HG03175 (cell line): ENCODE data around the gene HPX.

Source experiments
- ATAC-seq: cut with Tn5 transposase; IDR thresholded peaks from one replicate; pipeline ENCODE4 v1.9.1; 2021; ENCODE audit warnings: mild to moderate bottlenecking, moderate library complexity; ENCODE audit not compliant: unreplicated experiment

The HPX gene, protein sequence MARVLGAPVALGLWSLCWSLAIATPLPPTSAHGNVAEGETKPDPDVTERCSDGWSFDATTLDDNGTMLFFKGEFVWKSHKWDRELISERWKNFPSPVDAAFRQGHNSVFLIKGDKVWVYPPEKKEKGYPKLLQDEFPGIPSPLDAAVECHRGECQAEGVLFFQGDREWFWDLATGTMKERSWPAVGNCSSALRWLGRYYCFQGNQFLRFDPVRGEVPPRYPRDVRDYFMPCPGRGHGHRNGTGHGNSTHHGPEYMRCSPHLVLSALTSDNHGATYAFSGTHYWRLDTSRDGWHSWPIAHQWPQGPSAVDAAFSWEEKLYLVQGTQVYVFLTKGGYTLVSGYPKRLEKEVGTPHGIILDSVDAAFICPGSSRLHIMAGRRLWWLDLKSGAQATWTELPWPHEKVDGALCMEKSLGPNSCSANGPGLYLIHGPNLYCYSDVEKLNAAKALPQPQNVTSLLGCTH

DNA sequence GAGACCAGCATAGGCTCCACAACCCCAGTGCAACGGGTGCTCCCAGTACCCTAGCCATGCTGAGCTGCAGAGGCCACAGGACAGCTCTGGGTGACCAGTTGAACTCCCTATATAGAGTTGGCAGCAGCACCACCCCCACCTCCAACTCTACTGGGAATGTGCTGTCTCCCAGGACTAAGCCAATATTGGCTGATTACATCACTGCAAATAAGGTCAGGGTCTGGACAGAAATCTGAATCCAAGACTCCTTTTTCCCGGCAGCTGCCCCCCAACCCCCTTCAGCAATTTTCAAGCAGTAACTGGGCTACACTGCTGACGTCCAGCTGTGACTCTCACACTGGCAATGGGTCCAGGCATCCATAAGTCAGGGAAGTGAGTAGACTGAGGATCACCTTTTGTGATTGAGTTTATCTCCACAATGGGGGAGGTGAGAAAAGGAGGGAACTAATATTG, at the start of gene HPX:
TSS of gene HPX (minus strand) at position 82 of the 453 bp plus-strand sequence. CDS start at position 58, 24 bp downstream.
- no peak for ATAC-seq

DNA sequence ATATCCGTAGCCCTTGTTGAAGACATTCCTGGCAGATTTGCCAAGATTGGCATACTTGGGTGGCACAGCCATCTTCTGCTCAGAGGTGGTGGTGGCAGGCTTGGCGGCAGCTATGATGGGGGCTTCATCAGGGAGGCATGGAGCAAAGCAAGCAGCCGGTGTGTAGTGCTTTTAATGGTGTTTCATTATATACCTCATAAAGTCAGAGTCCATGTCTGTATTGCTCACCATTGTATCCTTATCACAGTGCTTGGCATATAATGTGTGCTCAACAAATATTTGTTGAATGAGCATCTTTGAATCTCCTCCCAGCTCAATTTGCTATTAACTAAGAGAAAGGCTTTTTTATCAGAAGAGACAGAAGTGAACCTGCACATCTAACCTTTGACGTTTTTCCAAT, 48.5 kb upstream of the HPX start:
- no peak for ATAC-seq

DNA sequence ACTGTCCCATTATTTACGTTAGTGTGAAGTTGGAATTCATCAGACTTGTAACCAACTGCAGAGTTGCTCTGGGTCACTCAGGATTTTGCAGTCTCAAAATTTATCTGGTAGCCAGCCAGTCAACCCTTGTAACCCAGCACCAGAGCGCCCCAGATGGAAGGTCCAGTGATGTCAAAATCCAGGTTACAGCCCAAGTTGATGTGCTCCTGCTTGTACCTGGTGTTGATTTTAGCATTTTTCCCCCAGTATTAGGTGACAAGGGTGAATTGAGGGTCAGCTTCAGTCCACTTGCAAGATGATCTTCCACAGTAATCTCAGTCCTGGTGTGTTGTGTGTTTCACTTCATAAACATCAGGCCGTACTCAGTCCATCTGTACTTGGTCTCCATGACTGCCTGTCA, 48.0 kb upstream of the HPX start:
- ATAC-seq, result no peak

DNA sequence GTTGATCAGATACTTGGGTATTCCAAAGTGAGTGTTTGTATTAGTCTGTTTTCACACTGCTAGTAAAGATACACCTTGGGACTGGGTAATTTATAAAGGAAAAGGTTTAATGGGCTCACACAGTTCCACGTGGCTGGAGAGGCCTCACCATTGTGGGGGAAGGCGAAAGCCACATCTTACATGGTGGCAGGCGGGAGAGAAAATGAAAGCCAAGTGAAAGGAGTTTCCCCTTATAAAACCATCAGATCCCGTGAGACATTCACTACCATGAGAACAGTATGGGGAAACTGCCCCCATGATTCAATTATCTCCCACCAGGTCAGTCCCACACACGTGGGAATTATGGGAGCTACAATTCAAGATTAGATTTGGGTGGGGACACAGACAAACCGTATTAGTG, 47.6 kb upstream of the HPX start:
- ATAC-seq, result no peak

DNA sequence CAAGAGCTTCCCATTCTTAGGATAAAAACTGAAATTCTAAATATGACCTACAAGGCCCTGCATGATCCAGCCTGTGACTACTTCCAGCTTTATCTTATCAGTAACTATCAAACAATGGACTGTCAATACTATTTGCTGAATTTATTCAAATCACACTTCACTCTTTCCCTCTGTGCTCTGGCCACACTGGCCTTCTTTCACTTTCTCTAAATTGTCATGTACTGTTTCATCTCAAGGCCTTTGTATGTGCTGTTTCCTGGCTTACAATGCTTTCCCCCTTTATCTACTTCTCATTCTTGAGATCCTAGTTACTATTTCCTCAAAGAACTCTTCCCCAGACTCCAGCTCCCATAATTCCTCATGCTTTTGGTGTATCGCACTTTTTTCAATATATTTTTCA, 46.2 kb upstream of the HPX start:
- ATAC-seq, result no peak

DNA sequence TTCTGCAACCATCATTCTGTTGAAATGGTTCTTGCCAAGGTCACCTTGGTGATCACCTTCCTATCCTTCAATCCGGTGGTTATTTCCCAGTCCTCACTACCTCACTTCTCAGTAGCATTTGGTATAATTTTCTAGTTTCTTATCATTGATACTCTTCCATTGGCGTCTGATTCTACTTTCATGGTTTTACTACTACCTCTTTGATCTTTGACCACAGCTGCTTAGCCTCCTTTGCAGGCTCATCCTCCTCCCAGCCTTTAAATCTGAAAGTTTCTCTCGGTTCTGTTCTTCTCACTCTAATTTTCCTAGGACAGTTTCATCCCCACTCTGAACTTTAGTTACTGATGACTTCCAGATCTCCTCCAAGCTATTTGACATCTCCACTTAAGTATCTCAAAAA, 45.5 kb upstream of the HPX start:
- ATAC-seq, result no peak

DNA sequence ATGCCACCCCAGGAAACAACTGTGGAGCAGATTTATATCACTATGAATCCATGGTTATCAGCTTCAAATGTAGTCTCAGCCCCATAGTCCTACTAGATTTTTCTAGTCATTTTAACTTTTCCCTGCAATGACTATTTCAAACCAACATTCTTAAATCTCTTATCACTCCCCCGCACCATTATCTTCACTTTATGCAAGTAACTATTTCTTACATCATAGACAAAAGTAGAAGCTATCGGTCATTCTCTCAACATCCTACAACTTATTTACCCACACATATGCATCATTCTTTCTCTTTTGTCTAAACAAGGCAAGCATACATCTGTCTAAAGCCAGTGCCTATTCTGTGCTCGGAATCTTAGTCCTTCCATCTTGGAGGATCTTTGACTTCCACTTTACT, 44.9 kb upstream of the HPX start:
- no peak for ATAC-seq

DNA sequence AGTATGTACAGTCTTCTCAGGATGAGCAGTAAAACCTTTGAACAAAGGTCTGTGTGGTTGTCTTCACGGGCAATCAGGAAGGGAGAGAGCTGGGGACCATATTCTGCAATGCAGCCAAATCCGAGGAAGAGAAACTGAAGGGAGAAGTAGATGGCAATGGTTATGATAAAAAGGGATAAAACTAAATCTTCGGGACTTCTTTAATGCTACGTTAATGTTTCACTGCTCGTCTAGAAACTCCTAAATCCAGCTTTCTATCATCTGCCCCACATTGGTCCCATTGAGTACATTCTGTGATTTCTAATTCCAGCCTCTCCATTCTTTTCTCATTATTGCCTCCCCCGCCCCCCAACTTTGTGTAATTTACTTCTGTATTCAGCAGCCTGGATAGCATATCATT, 42.2 kb upstream of the HPX start:
- no peak for ATAC-seq

DNA sequence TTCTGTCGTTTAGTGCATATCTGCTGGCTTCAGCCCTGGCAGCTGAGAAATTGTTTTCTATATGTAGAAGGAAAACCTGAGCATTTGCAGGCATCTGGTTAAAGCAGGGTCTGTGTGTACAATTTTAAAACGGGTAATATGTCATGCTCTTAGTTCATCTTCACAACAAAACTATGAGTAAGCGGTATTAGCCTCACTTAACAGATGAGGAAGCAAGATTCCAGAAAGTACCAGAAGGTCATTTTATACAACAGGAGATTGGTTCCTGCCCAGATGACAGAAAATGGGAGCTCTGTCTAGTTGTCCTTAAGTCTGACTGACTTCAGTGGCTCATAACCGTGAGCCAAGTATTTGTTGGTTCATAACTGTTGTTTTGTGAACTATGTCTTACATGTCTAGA, 41.7 kb upstream of the HPX start:
- no peak for ATAC-seq

DNA sequence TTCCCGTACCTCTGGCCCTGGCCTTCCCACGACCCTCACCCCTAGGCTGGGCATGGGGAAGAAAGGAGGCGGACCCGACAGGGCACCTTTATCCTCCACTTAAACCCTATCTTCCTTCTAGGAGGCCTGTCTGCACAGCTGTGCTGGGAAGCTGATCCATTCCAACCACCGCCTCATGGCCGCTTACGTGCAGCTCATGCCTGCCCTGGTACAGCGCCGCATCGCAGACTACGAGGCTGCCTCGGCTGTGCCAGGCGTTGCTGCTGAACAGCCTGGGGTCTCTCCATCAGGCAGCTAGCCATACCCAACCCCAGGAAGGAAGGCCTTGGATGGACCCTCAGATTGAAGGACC, 41.1 kb upstream of the HPX start:
- peak; percentile 4 for ATAC-seq

DNA sequence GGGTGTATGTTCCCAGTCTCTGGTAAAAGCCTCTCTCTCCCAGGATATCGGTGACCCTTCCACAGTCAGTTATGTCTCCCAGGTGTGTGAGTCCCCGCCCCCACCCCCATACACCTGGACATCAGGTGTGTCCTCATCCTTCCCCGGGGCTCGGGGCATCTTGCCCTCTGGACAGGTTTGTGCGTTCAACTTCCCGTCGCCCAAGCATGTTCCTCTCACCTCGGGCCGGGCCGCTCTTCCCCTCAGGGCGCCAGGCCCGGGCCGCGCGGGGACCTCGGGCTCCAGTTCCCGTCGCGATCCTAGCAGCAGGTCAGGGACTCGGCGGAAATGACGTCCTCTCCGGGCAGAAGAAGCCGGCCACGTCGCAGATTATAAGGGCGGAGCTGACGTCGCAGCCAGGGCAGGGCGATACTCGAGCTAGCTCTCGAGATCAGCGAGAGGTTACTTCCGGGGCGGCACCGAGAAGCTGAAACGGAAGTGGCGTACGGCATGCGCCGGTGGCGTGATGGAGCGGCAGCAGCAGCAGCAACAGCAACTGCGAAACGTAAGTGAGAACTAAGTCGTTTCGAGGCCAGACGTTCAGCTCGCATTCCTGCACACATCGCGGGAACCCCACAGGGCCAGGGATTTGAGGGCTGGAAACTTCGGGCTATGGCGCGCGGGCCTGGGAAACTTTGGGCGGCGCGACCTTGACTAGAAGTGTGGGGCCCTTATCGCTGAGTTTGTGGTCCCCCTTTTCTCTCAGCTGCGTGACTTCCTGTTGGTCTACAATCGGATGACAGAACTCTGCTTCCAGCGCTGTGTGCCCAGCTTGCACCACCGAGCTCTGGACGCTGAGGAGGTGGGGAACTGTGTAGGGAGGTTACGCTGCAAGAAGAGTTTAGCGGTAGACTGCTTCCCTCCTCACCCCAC, 40.5 kb upstream of the HPX start, which contains the start of the genes ARFIP2 and TIMM10B:
TSS of gene ARFIP2 (minus strand) at position 320 of the 912 bp plus-strand sequence. CDS start 910 bp downstream, outside the sequence.
TSS of gene TIMM10B (plus strand) at position 490 of the 912 bp plus-strand sequence. CDS start at position 506, 16 bp downstream.
- peak; percentile 99 for ATAC-seq

DNA sequence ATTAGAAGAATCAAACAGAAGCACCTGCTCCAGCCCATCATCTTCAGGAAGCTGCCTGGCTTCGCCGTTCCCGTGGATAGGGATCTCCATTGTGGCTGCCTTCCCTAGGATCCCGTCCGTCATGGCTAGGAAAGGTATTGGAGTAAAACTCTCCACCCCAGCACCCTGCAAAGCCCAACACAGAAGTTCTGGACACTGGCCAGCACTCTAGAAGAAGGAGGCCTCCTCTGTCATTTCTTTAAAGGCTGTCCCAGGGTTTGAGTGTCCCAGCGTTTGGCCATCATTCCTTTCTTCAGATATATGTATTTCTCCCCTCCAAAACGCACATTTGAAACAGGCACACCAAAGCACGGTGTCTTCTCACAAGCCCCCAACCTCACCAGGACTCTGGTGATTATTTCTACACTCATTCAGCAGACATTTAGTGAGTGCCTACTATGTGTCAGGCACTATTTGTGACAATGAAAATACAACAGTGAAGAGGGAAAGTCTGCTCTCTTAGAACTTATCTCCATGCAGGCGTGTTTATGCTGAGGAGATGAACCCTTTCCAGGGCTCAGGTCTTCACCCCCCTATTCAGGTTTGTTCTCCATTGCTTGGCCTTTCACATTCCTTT, 39.6 kb upstream of the HPX start:
- no peak for ATAC-seq

DNA sequence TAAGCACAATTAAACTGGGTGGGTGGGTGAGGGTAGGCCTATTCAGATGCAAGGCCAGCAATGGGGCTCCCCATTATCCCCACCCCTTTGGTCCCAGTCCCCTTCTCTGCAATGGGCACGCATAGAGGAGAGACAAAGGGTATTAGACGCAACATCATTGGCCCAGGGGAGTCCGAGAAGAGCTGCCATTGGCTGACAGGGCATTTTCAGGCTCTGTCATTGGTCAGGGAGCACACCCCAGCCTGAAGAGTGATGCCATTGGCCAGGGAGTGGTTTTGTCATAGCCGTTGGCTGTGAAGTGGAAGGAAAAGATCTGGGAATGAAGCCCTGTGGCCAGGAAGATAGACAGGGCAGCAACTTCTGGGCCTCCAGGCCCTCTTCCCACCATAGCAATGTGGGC, 35.8 kb upstream of the HPX start:
- ATAC-seq, result no peak

DNA sequence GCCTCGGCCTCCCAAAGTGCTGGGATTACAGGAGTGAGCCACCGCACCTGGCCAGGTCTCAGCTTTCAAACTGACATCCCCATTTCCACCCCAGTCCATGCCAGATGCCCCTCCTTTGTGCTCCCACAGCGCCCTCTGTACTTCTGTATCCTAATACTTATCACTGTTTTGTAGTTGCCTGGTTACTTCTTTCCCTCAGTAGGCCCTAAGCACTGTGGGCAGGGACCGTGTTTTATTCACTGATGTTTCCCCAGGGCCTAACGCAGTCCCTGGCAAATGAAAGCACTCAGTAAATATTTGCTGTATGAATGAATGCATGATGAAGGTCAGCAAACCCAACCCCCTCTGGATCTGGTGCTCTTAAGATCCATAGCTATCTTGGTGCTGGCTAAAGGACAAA, 35.1 kb upstream of the HPX start:
- ATAC-seq, result no peak

DNA sequence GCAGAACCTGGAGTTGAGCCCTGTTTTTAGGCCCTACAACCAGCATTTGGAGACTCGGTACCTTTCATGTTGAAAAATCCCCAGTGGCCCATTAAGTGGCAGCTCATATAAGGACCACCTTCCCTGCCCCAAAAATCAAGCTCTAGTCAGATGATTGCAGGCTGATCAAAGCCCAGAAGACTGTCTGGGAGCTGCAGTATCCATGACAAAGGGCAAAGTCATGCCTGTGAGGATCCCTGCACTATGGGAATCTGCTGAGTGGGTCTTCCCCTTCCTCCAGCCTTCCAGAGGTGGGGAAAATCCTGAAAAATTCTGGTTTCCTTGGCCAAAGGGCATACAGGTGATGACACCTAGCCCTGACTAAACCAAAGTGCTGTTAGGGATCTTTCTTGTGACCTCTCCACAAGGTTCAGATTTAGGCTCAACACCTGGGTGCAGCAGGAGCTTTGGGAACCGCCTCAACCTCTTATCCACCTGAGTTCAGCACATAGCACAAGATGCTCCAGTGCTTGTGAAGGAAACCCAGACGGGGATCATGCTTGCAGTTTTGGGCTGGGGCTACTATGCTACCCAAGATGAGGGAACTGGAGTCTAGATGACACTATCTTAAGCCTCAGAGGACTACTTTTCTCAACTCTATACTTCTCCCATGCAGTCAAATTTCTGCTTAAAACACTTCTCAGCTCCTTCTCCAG, 34.2 kb upstream of the HPX start:
- ATAC-seq, result no peak

DNA sequence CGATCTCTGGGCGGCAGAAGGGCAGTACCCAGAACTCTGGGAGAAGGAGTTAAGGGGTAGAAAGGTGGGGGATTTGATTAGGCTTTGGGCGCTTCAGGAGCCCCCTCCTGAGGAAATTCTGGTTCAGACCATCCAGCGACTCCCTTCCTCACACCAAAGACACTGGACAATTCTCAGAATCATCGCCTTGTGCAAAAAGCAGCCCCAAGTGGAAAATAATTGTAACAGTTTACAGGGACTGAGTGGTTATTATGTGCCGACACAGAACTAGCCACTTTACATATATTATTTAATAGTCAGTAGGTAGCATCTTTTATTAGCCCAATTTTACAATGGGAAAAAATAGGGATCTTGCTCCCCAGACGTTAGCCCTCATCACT, 33.6 kb upstream of the HPX start:
- no peak for ATAC-seq

DNA sequence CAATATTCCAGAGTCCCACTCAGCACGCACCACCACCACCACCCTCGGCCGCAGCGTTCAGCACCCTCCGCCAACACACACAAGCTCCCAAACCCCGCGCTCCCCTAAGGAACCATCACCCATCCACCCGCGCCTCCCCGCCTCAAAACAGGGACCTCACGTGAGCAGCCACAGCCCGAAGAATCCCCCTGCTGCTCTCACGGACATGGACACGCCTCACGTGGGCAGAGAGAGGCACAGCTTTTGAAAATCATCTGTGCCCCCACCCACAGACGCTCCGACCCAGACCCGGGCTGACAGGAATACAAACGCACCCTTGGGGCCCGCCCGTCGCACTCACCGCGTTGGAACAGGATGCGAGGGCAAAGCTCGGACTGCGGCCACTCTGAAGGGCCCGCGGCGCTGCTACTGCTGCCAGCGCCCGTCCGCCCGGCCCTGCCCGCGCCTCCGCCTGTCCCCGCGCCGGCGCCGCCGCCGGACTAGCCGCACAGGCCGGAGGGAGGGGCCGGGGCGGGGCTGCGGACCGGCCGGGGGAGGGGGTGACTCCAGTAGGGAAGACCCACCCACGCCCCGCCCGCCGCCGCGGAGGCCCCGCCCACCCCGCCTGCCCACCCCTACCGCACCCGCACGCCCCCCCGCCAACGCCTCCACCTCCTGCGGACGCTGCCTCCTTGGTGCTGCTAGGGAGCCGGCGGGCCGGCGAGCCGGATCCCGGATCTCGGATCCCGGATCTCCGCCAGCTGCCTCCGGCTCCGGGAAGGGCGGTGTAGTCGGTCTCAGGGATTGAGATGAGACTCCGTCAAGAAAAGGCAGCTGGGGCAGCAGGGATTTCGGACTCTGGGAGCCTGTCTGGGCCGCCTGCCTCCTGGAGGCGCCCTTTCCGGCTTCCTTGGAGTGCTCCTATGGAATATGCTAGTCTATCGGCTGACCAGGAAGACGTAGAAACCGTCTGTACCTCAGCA, 32.9 kb upstream of the HPX start, which contains the start of gene TRIM3:
TSS of gene TRIM3 (minus strand) at position 491 of the 962 bp plus-strand sequence. CDS start 8,246 bp downstream, outside the sequence.
- ATAC-seq, result peak; percentile 64

DNA sequence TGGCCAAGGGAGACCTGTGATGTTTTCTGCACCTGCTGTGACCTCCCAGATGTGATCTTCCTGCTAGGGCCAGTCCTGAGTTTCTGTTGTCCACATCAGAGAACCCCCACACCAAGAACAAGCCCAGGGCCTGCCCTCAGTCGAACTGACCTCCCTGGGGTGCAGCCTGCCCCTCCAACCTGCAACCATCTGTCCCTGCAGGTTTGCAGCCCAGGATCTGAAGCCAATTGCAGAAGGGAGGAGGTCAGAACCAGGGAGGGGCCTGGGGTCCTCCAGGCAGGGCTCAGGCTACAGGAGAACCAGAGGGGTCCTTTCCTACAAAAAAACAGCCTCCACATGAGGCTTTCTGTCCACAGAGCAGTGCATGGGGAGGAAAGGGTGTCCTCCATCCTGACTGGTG, 32.1 kb upstream of the HPX start:
- no peak for ATAC-seq

DNA sequence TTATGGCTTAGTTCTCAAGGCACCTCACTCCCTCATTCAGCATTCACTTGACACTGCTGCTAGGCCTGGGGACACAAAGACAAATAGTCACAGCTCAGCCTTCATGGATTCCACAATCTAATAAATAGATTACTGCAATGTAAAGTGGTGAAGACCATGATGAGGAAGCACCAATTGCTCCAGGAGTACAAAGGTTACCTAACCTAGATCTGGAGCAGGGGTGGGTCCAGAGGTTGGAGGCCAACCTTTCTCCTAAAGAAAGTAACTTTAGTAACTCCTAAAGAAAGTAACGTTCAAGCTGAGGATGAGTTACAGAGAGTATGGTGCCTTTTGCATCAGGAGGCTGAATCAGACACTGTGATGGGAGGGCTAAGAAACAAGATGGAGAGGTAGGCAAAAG, 28.8 kb upstream of the HPX start:
- ATAC-seq, result no peak
